ENCODE data around the gene IL1RL2.
A peak's percentile ranks its signal among the peaks of the same experiment; 100 is the strongest.

IL1RL2 gene

GRCh38 chr2:102186791-102187495, at the start of gene IL1RL2:
TSS of gene IL1RL2 (plus strand) at chr2:102187023. CDS start at chr2:102187868, 845 bp downstream.
- peak within 1 kb of the TSS; percentile 15 for H3K4me3 ChIP-seq (ENCODE audit: insufficient read length, low read depth)
- H3K4me1 ChIP-seq (ENCODE audit: insufficient read depth, insufficient read length): no peaks in the 10 kb centered on the region
- no peak for DNase-seq (ENCODE audit: low read depth, low spot score)
- H3K36me3 ChIP-seq (ENCODE audit: insufficient read depth, insufficient read length, low read length): no peaks in the 10 kb centered on the region
- no peak within 1 kb of the TSS for H3K9ac ChIP-seq (ENCODE audit: insufficient read length, low read depth)
- H3K9me3 ChIP-seq (ENCODE audit: insufficient read depth, low read length): no peaks in the 10 kb centered on the region
- no peak for TF ChIP-seq SUZ12 (IDR thresholded peaks at IDR 0.05; ENCODE audit: extremely low read depth, insufficient read depth, insufficient read length)
- no peak for TF ChIP-seq YY1 (IDR thresholded peaks at IDR 0.05; ENCODE audit: insufficient read depth, insufficient read length)
- TF ChIP-seq ZNF274 (IDR thresholded peaks at IDR 0.05; ENCODE audit: low read depth, low read length): no peak
- peaks cover 15% of the 10 kb centered on the region for H3K27me3 ChIP-seq (ENCODE audit: insufficient read depth, insufficient read length)

- Histone ChIP-seq H3K9ac (ENCODE audit: insufficient read length, low read depth) (no peak overlapping the region), H3K4me3 (ENCODE audit: insufficient read length, low read depth) (no peak overlapping the region), H3K9me3 (ENCODE audit: insufficient read depth, low read length) (no peaks in the 10 kb centered on the region), H3K4me1 (ENCODE audit: insufficient read depth, insufficient read length) (no peaks in the 10 kb centered on the region), H3K27me3 (ENCODE audit: insufficient read depth, insufficient read length) (peaks cover 18% of the 10 kb centered on the region), H3K36me3 (ENCODE audit: insufficient read depth, insufficient read length, low read length) (no peaks in the 10 kb centered on the region)
- DNase-seq (ENCODE audit: low read depth, low spot score): no peak
- TF ChIP-seq YY1 (IDR thresholded peaks at IDR 0.05; ENCODE audit: insufficient read depth, insufficient read length) (no peak), ZNF274 (IDR thresholded peaks at IDR 0.05; ENCODE audit: low read depth, low read length) (no peak), SUZ12 (IDR thresholded peaks at IDR 0.05; ENCODE audit: extremely low read depth, insufficient read depth, insufficient read length) (no peak)
Measured at GRCh38 chr2:102137138-102137537, 49.7 kb upstream of the IL1RL2 start.

- Histone ChIP-seq H3K27me3 (ENCODE audit: insufficient read depth, insufficient read length) (peaks cover 29% of the 10 kb centered on the region), H3K9ac (ENCODE audit: insufficient read length, low read depth) (no peak overlapping the region), H3K4me3 (ENCODE audit: insufficient read length, low read depth) (no peak overlapping the region), H3K36me3 (ENCODE audit: insufficient read depth, insufficient read length, low read length) (no peaks in the 10 kb centered on the region), H3K9me3 (ENCODE audit: insufficient read depth, low read length) (no peaks in the 10 kb centered on the region), H3K4me1 (ENCODE audit: insufficient read depth, insufficient read length) (no peaks in the 10 kb centered on the region)
- no peak for DNase-seq (ENCODE audit: low read depth, low spot score)
- TF ChIP-seq SUZ12 (IDR thresholded peaks at IDR 0.05; ENCODE audit: extremely low read depth, insufficient read depth, insufficient read length): no peak
- TF ChIP-seq YY1 (IDR thresholded peaks at IDR 0.05; ENCODE audit: insufficient read depth, insufficient read length): no peak
- TF ChIP-seq ZNF274 (IDR thresholded peaks at IDR 0.05; ENCODE audit: low read depth, low read length): no peak
Measured at GRCh38 chr2:102138331-102138730, 48.5 kb upstream of the IL1RL2 start.

GRCh38 chr2:102139851-102140250, 47.0 kb upstream of the IL1RL2 start:
- no peaks in the 10 kb centered on the region for H3K4me1 ChIP-seq (ENCODE audit: insufficient read depth, insufficient read length)
- no peak overlapping the region for H3K4me3 ChIP-seq (ENCODE audit: insufficient read length, low read depth)
- H3K27me3 ChIP-seq (ENCODE audit: insufficient read depth, insufficient read length): peaks cover 35% of the 10 kb centered on the region
- H3K36me3 ChIP-seq (ENCODE audit: insufficient read depth, insufficient read length, low read length): no peaks in the 10 kb centered on the region
- DNase-seq (ENCODE audit: low read depth, low spot score): no peak
- H3K9ac ChIP-seq (ENCODE audit: insufficient read length, low read depth): no peak overlapping the region
- peaks cover 15% of the 10 kb centered on the region; the same call in 1 of the 2 replicates for H3K9me3 ChIP-seq (ENCODE audit: insufficient read depth, low read length)
- TF ChIP-seq ZNF274 (IDR thresholded peaks at IDR 0.05; ENCODE audit: low read depth, low read length) (no peak), SUZ12 (IDR thresholded peaks at IDR 0.05; ENCODE audit: extremely low read depth, insufficient read depth, insufficient read length) (no peak)

GRCh38 chr2:102140377-102140776, 46.4 kb upstream of the IL1RL2 start:
- Histone ChIP-seq H3K9ac (ENCODE audit: insufficient read length, low read depth) (no peak overlapping the region), H3K36me3 (ENCODE audit: insufficient read depth, insufficient read length, low read length) (no peaks in the 10 kb centered on the region), H3K4me1 (ENCODE audit: insufficient read depth, insufficient read length) (no peaks in the 10 kb centered on the region), H3K27me3 (ENCODE audit: insufficient read depth, insufficient read length) (peaks cover 35% of the 10 kb centered on the region), H3K4me3 (ENCODE audit: insufficient read length, low read depth) (no peak overlapping the region), H3K9me3 (ENCODE audit: insufficient read depth, low read length) (peaks cover 20% of the 10 kb centered on the region)
- no peak for TF ChIP-seq ZNF274 (IDR thresholded peaks at IDR 0.05; ENCODE audit: low read depth, low read length)
- DNase-seq (ENCODE audit: low read depth, low spot score): no peak

- H3K4me3 ChIP-seq (ENCODE audit: insufficient read length, low read depth): no peak overlapping the region
Measured at GRCh38 chr2:102141011-102141943, 45.5 kb upstream of the IL1RL2 start.

More at GRCh38 chr2:102141011-102141943, 45.5 kb upstream of the IL1RL2 start:
- no peak overlapping the region for H3K9ac ChIP-seq (ENCODE audit: insufficient read length, low read depth)
- H3K27me3 ChIP-seq (ENCODE audit: insufficient read depth, insufficient read length): peaks cover 35% of the 10 kb centered on the region
- TF ChIP-seq ZNF274 (IDR thresholded peaks at IDR 0.05; ENCODE audit: low read depth, low read length) (no peak), YY1 (IDR thresholded peaks at IDR 0.05; ENCODE audit: insufficient read depth, insufficient read length) (no peak), SUZ12 (IDR thresholded peaks at IDR 0.05; ENCODE audit: extremely low read depth, insufficient read depth, insufficient read length) (no peak)
- H3K4me1 ChIP-seq (ENCODE audit: insufficient read depth, insufficient read length): no peaks in the 10 kb centered on the region
- DNase-seq (ENCODE audit: low read depth, low spot score): no peak
- H3K9me3 ChIP-seq (ENCODE audit: insufficient read depth, low read length): peaks cover 29% of the 10 kb centered on the region
- H3K36me3 ChIP-seq (ENCODE audit: insufficient read depth, insufficient read length, low read length): no peaks in the 10 kb centered on the region
